ENCODE results near the gene MBNL2. TPM values are rescaled to one million over a fixed set of nuclear protein-coding genes. Genes with fewer than 3 reads are reported as not detected.

Gene MBNL2
- total and polyA plus RNA-seq, 2 experiments from 2014 or later: 27.4 to 97.9 TPM

- Histone ChIP-seq H3K4me2 (peak within 1 kb of the TSS; percentile 83), H4K20me1 (ENCODE audit: insufficient read depth, poor library complexity, severe bottlenecking) (peaks cover 5% of the 10 kb centered on the region), H3K4me1 (ENCODE audit: insufficient read depth) (peaks cover 13% of the 10 kb centered on the region), H3K27ac (peak within 1 kb of the TSS; percentile 99), H3K36me3 (replicated peaks; ENCODE audit: insufficient read depth, low read depth) (no peaks in the 10 kb centered on the region), H3K79me2 (peaks cover 45% of the 10 kb centered on the region), H3K4me3 (peak within 1 kb of the TSS; percentile 68), H3K27me3 (no peaks in the 10 kb centered on the region), H3K9me2 (replicated peaks; ENCODE audit: insufficient read depth) (no peaks in the 10 kb centered on the region), H3K9me3 (ENCODE audit: low read depth) (no peaks in the 10 kb centered on the region), H2AFZ (peak within 1 kb of the TSS; percentile 80)
- peak; percentile 97 for DNase-seq (ENCODE audit: low spot score)
- 0% methylated on average over 20 of the region's 94 CpGs for WGBS (ENCODE audit: low lambda C conversion rate, missing lambda C conversion rate)
- TF ChIP-seq EZH2 (IDR thresholded peaks at IDR 0.05; ENCODE audit: borderline replicate concordance) (no peak), CTCF (IDR thresholded peaks at IDR 0.05; ENCODE audit: poor library complexity) (peak; percentile 17)
These were observed 211.7 kb downstream of the MBNL2 start, which contains the start of gene RAP2A for GRCh38 chr13:97433727-97434396. Gene RAP2A, plus strand, starts transcription at chr13:97434169. Its CDS starts 302 bp downstream, at chr13:97434471.

DNA sequence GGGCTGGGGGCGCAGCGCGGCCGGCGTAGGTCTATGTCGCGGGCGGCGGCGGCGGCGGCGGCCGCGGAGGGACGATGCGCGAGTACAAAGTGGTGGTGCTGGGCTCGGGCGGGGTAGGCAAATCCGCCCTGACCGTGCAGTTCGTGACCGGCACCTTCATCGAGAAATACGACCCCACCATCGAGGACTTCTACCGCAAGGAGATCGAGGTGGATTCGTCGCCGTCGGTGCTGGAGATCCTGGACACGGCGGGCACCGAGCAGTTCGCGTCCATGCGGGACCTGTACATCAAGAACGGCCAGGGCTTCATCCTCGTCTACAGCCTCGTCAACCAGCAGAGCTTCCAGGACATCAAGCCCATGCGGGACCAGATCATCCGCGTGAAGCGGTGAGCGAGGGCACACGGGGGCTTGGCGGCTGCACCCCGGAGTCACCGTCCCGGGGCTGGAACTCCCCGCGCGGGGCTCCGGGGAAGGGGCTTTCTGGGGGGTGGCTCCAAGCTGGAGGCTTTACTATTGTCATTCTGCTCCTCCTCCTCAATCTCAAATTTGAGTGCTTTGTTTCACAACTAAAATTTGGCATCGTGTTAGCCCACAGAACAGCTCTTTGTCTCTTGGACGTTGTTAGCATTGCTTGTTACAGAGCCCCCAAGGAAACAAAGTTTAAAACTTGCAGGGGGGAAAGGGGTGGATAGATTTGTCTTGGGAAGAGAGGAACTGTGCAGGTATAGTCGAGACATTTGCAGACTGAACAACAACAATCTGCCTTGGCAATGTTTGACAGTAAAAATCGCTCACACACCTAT is 212.5 kb downstream of the MBNL2 start:
- H4K20me1 ChIP-seq (ENCODE audit: insufficient read depth, poor library complexity, severe bottlenecking): peaks cover 5% of the 10 kb centered on the region
- H3K27me3 ChIP-seq: no peaks in the 10 kb centered on the region
- TF ChIP-seq EZH2phosphoT487 (IDR thresholded peaks at IDR 0.05; ENCODE audit: low read depth, severe bottlenecking, unreplicated experiment): no peak
- TF ChIP-seq EZH2 (IDR thresholded peaks at IDR 0.05; ENCODE audit: borderline replicate concordance): no peak
- no peak for TF ChIP-seq CTCF (IDR thresholded peaks at IDR 0.05; ENCODE audit: poor library complexity)
- H3K4me3 ChIP-seq: peak overlapping the region; percentile 50
- H2AFZ ChIP-seq: peak overlapping the region; percentile 64
- H3K27ac ChIP-seq: peak overlapping the region; percentile 81
- H3K9me2 ChIP-seq (replicated peaks; ENCODE audit: insufficient read depth): no peaks in the 10 kb centered on the region
- DNase-seq (ENCODE audit: low spot score): no peak
- H3K4me1 ChIP-seq (ENCODE audit: insufficient read depth): peaks cover 13% of the 10 kb centered on the region
- under 1% methylated on average over 38 of the region's 60 CpGs for WGBS (ENCODE audit: low lambda C conversion rate, missing lambda C conversion rate)
- H3K79me2 ChIP-seq: peaks cover 52% of the 10 kb centered on the region
- peak overlapping the region; percentile 78 for H3K4me2 ChIP-seq
- H3K9me3 ChIP-seq (ENCODE audit: low read depth): no peaks in the 10 kb centered on the region
- no peaks in the 10 kb centered on the region for H3K36me3 ChIP-seq (replicated peaks; ENCODE audit: insufficient read depth, low read depth)

GRCh38 chr13:97435323-97435722 is 213.2 kb downstream of the MBNL2 start:
- TF ChIP-seq EZH2phosphoT487 (IDR thresholded peaks at IDR 0.05; ENCODE audit: low read depth, severe bottlenecking, unreplicated experiment) (no peak), CTCF (IDR thresholded peaks at IDR 0.05; ENCODE audit: poor library complexity) (no peak), EZH2 (IDR thresholded peaks at IDR 0.05; ENCODE audit: borderline replicate concordance) (no peak)
- DNase-seq (ENCODE audit: low spot score): no peak
- Histone ChIP-seq H3K27me3 (no peaks in the 10 kb centered on the region), H3K79me2 (peaks cover 59% of the 10 kb centered on the region), H3K9me3 (ENCODE audit: low read depth) (no peaks in the 10 kb centered on the region), H3K9me2 (replicated peaks; ENCODE audit: insufficient read depth) (no peaks in the 10 kb centered on the region), H2AFZ (peak overlapping the region; percentile 64), H3K4me1 (ENCODE audit: insufficient read depth) (peaks cover 13% of the 10 kb centered on the region), H3K27ac (peak overlapping the region; percentile 81), H3K4me3 (peak overlapping the region; percentile 50), H4K20me1 (ENCODE audit: insufficient read depth, poor library complexity, severe bottlenecking) (peaks cover 5% of the 10 kb centered on the region), H3K36me3 (replicated peaks; ENCODE audit: insufficient read depth, low read depth) (no peaks in the 10 kb centered on the region), H3K4me2 (peak overlapping the region; percentile 78)
- WGBS (ENCODE audit: low lambda C conversion rate, missing lambda C conversion rate): 20% methylated on average over 3 of the region's 3 CpGs
